HL-60 (cell line): ENCODE results near the gene MACROD2.

Experiments used
- CTCF ChIP-seq: IDR thresholded peaks from one replicate; pipeline ENCODE4 v1.5.1; 2011; ENCODE audit warnings: low read length, control low read depth, inconsistent platforms; ENCODE audit not compliant: insufficient read depth
- REST ChIP-seq: IDR thresholded peaks from 2 replicates; pipeline ENCODE4 v1.6.1; 2012; ENCODE audit warnings: low read depth; ENCODE audit not compliant: insufficient replicate concordance

- TF ChIP-seq REST, result no peak
- TF ChIP-seq CTCF, result no peak
These were observed 512.4 kb downstream of the MACROD2 start for GRCh38 chr20:14507711-14508110.
